Astrocyte (in vitro differentiated cells and primary cell): ENCODE data around the gene RNF144A. TPM values are rescaled to one million over a fixed set of nuclear protein-coding genes. Genes with fewer than 3 reads are reported as not detected.

Source experiments
- DNase-seq: peaks from one replicate; pipeline ENCODE4 v3.0.0-alpha.2; 2010; ENCODE audit warnings: low read depth
- FAIRE-seq: peaks from 2 replicates; lab custom pipeline; 2011; peaks lifted over from hg19 to GRCh38; lab: Jason Lieb, UNC
- H2AFZ ChIP-seq: 2 replicates; pipeline ENCODE4 v1.6.0; 2012; ENCODE audit warnings: low read depth, low read length, inconsistent platforms
- H3K27ac ChIP-seq: 2 replicates; pipeline ENCODE4 v1.5.1; 2011; ENCODE audit warnings: low read depth, low read length, inconsistent platforms
- H3K27me3 ChIP-seq: 2 replicates; pipeline ENCODE4 v1.6.0; 2011; ENCODE audit warnings: low read length, inconsistent platforms; ENCODE audit not compliant: insufficient read depth
- H3K36me3 ChIP-seq: 2 replicates; pipeline ENCODE4 v1.5.1; 2011; ENCODE audit warnings: low read length, inconsistent platforms; ENCODE audit not compliant: insufficient read depth
- H3K4me1 ChIP-seq: 2 replicates; pipeline ENCODE4 v1.5.1; 2011; ENCODE audit warnings: low read length, inconsistent platforms; ENCODE audit not compliant: insufficient read depth
- H3K4me2 ChIP-seq: 2 replicates; pipeline ENCODE4 v1.6.0; 2012; ENCODE audit warnings: low read length, inconsistent platforms
- H3K4me3 ChIP-seq: 2 replicates; pipeline ENCODE4 v1.5.1; 2011; ENCODE audit warnings: low read depth, mild to moderate bottlenecking, low read length, inconsistent platforms; ENCODE audit not compliant: insufficient read depth
- H3K79me2 ChIP-seq: 2 replicates; pipeline ENCODE4 v1.6.0; 2012; ENCODE audit warnings: mild to moderate bottlenecking, low read length, inconsistent platforms; ENCODE audit not compliant: insufficient read depth
- H3K9ac ChIP-seq: 2 replicates; pipeline ENCODE4 v1.6.0; 2012; ENCODE audit warnings: mild to moderate bottlenecking, low read length, inconsistent platforms
- H3K9me3 ChIP-seq: 2 replicates; pipeline ENCODE4 v1.5.1; 2012; ENCODE audit warnings: low read depth, mild to moderate bottlenecking, low read length, inconsistent platforms; ENCODE audit not compliant: insufficient read depth
- H4K20me1 ChIP-seq: 2 replicates; pipeline ENCODE4 v1.6.0; 2012; ENCODE audit warnings: low read length, inconsistent platforms; ENCODE audit not compliant: insufficient read depth
- H3K27ac Mint-ChIP-seq: one replicate; pipeline ENCODE4 v1.8.0; 2021; ENCODE audit warnings: mild to moderate bottlenecking, mixed read lengths; ENCODE audit not compliant: unreplicated experiment
- H3K27me3 Mint-ChIP-seq: one replicate; pipeline ENCODE4 v1.8.0; 2021; ENCODE audit warnings: low read depth, mixed read lengths; ENCODE audit not compliant: unreplicated experiment
- H3K36me3 Mint-ChIP-seq: one replicate; pipeline ENCODE4 v1.8.0; 2021; ENCODE audit warnings: low read depth, mixed read lengths; ENCODE audit not compliant: unreplicated experiment
- H3K4me1 Mint-ChIP-seq: one replicate; pipeline ENCODE4 v1.8.0; 2021; ENCODE audit warnings: low read depth, mixed read lengths; ENCODE audit not compliant: unreplicated experiment
- H3K4me3 Mint-ChIP-seq: one replicate; pipeline ENCODE4 v1.8.0; 2021; ENCODE audit warnings: mild to moderate bottlenecking, moderate library complexity, mixed read lengths; ENCODE audit not compliant: unreplicated experiment
- H3K9me3 Mint-ChIP-seq: one replicate; pipeline ENCODE4 v1.8.0; 2021; ENCODE audit warnings: mild to moderate bottlenecking, mixed read lengths; ENCODE audit not compliant: unreplicated experiment
- EZH2 ChIP-seq: IDR thresholded peaks from 2 replicates; pipeline ENCODE4 v1.6.1; 2012; ENCODE audit warnings: mild to moderate bottlenecking, low read length, inconsistent platforms; ENCODE audit not compliant: insufficient read depth
- total RNA-seq: library from RNA; stranded (reverse); gene quantifications from 2 replicates; pipeline ENCODE4 v1.2.1, GENCODE V29; 2021
- TF ChIP-seq, protein P1 (sequence below): IDR thresholded peaks from 2 replicates; pipeline ENCODE4 v1.5.1; 2011; ENCODE audit warnings: low read depth, mild to moderate bottlenecking, inconsistent platforms, low read length, moderate library complexity; ENCODE audit not compliant: insufficient read depth

The RNF144A gene
- total RNA-seq, 1 donor from 2014 or later: 4.9 TPM

DNA sequence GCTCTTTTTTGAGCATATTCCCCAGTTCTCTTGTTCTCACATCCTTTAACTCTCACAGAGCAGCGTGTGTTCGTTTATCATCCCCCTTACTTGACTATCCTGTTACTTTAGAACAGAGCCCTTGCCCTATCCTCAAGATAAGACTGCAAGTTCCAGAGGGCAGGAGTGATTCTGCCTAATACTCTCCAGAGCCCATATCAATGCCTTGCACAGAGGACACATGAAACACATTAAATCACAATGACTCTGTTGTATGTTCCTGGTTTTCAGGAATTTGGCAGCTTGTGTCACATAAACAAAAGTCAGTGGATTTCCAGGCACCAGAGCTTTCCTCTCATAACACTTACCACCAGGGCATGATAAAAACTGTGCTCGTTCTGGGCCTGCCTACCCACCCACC is 156.7 kb downstream of the RNF144A start:
- Mint-ChIP-seq H3K27ac (no peak overlapping the region), H3K4me3 (no peak overlapping the region), H3K9me3 (peaks cover 6% of the 10 kb centered on the region), H3K36me3 (no peaks in the 10 kb centered on the region), H3K4me1 (no peaks in the 10 kb centered on the region), H3K27me3 (no peaks in the 10 kb centered on the region)
- Histone ChIP-seq H3K4me2 (no peak overlapping the region), H3K36me3 (no peaks in the 10 kb centered on the region), H3K27ac (no peak overlapping the region), H2AFZ (no peak overlapping the region), H3K79me2 (no peaks in the 10 kb centered on the region), H3K9me3 (no peaks in the 10 kb centered on the region), H3K4me1 (no peaks in the 10 kb centered on the region), H3K27me3 (no peaks in the 10 kb centered on the region), H3K9ac (no peak overlapping the region), H3K4me3 (no peak overlapping the region), H4K20me1 (no peaks in the 10 kb centered on the region)
- no peak for TF ChIP-seq EZH2
- TF ChIP-seq, protein P1, sequence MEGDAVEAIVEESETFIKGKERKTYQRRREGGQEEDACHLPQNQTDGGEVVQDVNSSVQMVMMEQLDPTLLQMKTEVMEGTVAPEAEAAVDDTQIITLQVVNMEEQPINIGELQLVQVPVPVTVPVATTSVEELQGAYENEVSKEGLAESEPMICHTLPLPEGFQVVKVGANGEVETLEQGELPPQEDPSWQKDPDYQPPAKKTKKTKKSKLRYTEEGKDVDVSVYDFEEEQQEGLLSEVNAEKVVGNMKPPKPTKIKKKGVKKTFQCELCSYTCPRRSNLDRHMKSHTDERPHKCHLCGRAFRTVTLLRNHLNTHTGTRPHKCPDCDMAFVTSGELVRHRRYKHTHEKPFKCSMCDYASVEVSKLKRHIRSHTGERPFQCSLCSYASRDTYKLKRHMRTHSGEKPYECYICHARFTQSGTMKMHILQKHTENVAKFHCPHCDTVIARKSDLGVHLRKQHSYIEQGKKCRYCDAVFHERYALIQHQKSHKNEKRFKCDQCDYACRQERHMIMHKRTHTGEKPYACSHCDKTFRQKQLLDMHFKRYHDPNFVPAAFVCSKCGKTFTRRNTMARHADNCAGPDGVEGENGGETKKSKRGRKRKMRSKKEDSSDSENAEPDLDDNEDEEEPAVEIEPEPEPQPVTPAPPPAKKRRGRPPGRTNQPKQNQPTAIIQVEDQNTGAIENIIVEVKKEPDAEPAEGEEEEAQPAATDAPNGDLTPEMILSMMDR: no peak
- no peak for FAIRE-seq
- DNase-seq: no peak

DNA sequence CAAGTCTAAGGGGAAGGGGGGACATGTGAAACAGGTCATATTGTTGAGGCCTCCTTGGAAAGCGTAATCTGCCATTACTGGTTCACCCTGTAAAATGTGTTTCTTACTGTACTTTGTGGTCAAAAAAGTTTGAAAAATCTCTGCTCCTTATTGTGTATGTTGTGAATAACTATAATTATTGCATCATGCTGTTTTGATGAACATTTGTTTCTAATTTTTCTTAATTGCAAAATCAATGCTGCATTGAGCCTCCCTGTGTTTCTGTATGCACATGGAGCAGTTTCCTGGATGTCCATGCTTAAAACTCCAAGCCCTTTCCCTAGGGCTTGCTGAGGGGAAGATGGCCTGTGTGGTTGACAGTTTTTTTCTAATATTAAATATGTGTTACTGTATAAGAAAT is 158.6 kb downstream of the RNF144A start:
- no peak overlapping the region for H3K27ac ChIP-seq
- H2AFZ ChIP-seq: no peak overlapping the region
- no peaks in the 10 kb centered on the region for H3K4me1 Mint-ChIP-seq
- no peaks in the 10 kb centered on the region for H3K36me3 ChIP-seq
- H3K4me3 Mint-ChIP-seq: no peak overlapping the region
- no peaks in the 10 kb centered on the region for H3K27me3 ChIP-seq
- no peak overlapping the region for H3K4me3 ChIP-seq
- H3K9ac ChIP-seq: no peak overlapping the region
- FAIRE-seq: no peak
- H3K79me2 ChIP-seq: no peaks in the 10 kb centered on the region
- no peak for TF ChIP-seq EZH2
- TF ChIP-seq, protein P1: no peak
- no peaks in the 10 kb centered on the region for H3K27me3 Mint-ChIP-seq
- H3K9me3 ChIP-seq: no peaks in the 10 kb centered on the region
- no peaks in the 10 kb centered on the region for H4K20me1 ChIP-seq
- H3K27ac Mint-ChIP-seq: no peak overlapping the region
- no peaks in the 10 kb centered on the region for H3K4me1 ChIP-seq
- no peak for DNase-seq
- no peak overlapping the region for H3K4me2 ChIP-seq
- no peaks in the 10 kb centered on the region for H3K36me3 Mint-ChIP-seq
- H3K9me3 Mint-ChIP-seq: peaks cover 6% of the 10 kb centered on the region

DNA sequence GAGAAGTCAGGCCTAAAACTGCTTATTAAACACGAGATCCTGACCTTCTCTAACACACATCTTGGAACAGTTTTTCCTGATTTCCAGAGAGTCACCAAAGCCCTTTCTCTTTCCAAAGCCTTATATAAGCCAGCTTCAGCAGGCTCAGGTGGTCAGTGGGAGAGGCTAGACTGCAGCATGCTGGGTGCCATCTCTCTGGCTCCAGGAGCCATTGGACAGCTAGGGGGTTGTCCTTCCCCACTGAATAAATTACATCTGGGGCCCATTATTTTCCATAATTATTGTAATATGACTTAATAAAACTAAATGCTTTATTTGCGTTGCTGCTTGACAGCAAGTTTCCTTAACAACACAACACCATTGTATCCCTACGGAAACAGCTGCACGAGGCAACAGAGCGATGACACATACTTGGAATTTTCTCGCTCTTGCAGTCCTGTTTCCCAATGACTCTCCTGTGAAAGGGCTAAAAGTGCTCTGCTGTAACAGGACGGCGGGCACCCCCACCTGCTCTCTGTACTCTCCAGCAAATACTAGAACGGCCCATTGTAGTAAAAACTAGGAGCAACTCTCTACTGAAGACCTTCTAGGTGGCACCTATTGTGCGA is 160.6 kb downstream of the RNF144A start:
- H3K27ac ChIP-seq: no peak overlapping the region
- H3K9me3 ChIP-seq: no peaks in the 10 kb centered on the region
- Mint-ChIP-seq H3K4me3 (no peak overlapping the region), H3K36me3 (no peaks in the 10 kb centered on the region), H3K27ac (peak overlapping the region; percentile 29), H3K4me1 (no peaks in the 10 kb centered on the region), H3K9me3 (peaks cover 2% of the 10 kb centered on the region), H3K27me3 (no peaks in the 10 kb centered on the region)
- no peaks in the 10 kb centered on the region for H3K36me3 ChIP-seq
- H3K4me1 ChIP-seq: no peaks in the 10 kb centered on the region
- no peak overlapping the region for H3K9ac ChIP-seq
- H3K79me2 ChIP-seq: no peaks in the 10 kb centered on the region
- no peak overlapping the region for H2AFZ ChIP-seq
- TF ChIP-seq, protein P1: no peak
- TF ChIP-seq EZH2: no peak
- FAIRE-seq (no peak), DNase-seq (no peak)
- no peaks in the 10 kb centered on the region for H3K27me3 ChIP-seq
- H3K4me2 ChIP-seq: no peak overlapping the region
- no peaks in the 10 kb centered on the region for H4K20me1 ChIP-seq
- H3K4me3 ChIP-seq: no peak overlapping the region
